NB4 (cell line): Measurements from ENCODE around the gene PSAT1.

Experiments used
- DNase-seq: peaks from one replicate; pipeline ENCODE4 v3.0.0; 2010; ENCODE audit warnings: low read depth
- H3K4me3 ChIP-seq: one replicate; pipeline ENCODE4 v1.5.1; 2011; ENCODE audit warnings: mild to moderate bottlenecking, low read depth, low read length, moderate library complexity
- MYC ChIP-seq: IDR thresholded peaks from 2 replicates; pipeline ENCODE4 v1.6.1; 2011; ENCODE audit warnings: low read depth, low read length
- POLR2A ChIP-seq: IDR thresholded peaks from 2 replicates; pipeline ENCODE4 v1.6.1; 2011; ENCODE audit warnings: mild to moderate bottlenecking; ENCODE audit not compliant: insufficient read length; ENCODE audit errors: extremely low read depth
- TF ChIP-seq, protein P1 (sequence below): IDR thresholded peaks from one replicate; pipeline ENCODE4 v1.5.1; 2012; ENCODE audit warnings: low read depth, low read length
- TF ChIP-seq, protein P2 (sequence below): IDR thresholded peaks from 2 replicates; pipeline ENCODE4 v1.6.1; 2011; ENCODE audit warnings: low read depth, low read length

The PSAT1 gene

DNA sequence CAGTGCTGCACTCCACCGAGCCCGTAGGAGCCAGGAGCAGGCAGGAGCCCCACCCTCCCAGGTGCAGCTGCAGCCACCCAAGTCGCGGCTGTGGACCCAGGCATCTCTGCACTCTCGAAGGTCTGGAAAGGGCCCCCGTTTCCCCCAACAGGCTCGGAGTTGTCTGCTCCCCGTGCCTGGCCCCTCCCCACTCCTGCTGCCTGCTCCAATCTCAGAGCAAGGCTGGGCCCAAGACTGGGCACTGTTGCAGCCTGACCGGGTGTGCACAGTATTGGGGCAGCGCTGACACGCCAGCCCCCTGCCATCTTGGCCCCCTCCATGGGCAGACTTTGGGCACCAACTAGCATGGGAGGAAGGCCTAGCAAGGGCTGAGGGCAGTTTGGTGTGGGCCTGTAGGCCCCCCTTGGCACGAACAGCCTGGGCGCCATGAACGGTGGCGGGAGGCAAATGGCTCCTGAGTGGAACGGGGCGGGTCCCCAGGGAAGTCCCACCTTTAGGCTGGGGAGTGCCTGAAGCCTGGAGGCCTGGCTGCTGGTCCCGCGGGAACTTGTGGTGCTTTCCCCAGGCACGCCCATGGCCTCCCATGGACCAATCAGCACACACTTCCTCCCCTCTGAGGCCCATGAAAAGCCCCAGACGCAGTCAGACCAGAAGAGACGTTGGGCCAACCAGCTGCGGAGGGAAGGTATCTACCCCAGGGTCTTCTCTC lies 60.4 kb downstream of the PSAT1 start:
- TF ChIP-seq, protein P1, sequence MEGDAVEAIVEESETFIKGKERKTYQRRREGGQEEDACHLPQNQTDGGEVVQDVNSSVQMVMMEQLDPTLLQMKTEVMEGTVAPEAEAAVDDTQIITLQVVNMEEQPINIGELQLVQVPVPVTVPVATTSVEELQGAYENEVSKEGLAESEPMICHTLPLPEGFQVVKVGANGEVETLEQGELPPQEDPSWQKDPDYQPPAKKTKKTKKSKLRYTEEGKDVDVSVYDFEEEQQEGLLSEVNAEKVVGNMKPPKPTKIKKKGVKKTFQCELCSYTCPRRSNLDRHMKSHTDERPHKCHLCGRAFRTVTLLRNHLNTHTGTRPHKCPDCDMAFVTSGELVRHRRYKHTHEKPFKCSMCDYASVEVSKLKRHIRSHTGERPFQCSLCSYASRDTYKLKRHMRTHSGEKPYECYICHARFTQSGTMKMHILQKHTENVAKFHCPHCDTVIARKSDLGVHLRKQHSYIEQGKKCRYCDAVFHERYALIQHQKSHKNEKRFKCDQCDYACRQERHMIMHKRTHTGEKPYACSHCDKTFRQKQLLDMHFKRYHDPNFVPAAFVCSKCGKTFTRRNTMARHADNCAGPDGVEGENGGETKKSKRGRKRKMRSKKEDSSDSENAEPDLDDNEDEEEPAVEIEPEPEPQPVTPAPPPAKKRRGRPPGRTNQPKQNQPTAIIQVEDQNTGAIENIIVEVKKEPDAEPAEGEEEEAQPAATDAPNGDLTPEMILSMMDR: no peak
- no peak for TF ChIP-seq MYC
- TF ChIP-seq POLR2A: no peak
- TF ChIP-seq, protein P2, sequence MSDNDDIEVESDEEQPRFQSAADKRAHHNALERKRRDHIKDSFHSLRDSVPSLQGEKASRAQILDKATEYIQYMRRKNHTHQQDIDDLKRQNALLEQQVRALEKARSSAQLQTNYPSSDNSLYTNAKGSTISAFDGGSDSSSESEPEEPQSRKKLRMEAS: no peak
- DNase-seq: peak; percentile 18
- no peak overlapping the region for H3K4me3 ChIP-seq

DNA sequence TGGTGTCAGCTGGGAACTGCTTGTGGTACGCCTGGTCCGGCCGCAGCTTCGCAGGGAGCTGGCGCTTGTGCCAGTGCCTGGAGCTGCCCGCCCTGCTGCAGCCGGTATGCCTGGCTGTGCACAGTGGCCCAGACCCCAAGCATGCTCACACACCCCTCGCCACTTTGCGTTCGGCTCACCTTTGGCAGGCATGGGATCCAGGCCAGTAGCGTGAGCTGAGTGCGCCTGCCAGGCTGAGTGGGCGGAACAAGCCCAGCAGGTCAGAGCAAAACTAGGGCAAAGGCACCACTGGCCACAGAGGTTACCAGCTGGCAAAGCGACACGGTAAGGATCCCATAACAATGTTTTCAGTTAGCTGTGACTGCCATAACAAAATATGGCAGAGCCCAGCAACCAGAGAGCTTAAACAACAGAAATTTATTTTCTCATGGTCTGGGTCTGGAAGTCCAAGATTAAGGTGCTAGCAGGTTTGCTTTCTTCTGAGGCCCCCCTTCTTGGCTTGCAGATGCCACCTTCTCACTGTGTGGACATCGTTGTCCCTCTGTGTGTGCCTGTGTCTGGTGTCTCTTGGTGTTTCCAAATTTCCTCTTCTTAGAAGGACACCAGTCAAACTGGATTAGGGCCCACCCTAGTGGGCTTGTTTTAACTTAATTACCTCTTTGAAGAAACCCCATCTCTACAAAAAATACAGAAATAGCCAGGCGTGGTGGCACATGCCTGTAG lies 61.6 kb downstream of the PSAT1 start:
- H3K4me3 ChIP-seq: no peak overlapping the region
- no peak for DNase-seq
- TF ChIP-seq MYC (no peak), POLR2A (no peak)
- TF ChIP-seq, protein P2: no peak
- TF ChIP-seq, protein P1: no peak

DNA sequence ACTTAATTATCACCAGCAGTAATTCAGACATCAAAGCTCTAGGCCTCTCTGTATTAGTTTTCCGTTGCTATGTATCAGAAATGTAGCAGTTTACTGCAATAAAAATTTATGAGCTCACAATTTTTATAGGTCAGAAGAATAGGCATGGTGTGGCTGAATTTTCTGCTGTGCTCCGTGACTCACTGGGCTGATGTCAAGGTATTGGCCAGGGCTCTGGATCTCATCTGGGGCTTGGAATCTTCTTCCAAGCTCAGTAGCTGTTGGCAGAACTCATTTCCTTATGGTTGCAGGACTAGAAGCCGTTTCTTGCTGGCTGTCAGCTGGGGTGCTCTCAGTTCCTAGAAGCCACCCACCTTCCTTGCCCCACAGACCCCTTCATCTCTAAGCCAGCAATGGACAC lies 66.3 kb downstream of the PSAT1 start:
- TF ChIP-seq, protein P1: no peak
- TF ChIP-seq POLR2A (no peak), MYC (no peak)
- TF ChIP-seq, protein P2: no peak
- no peak for DNase-seq
- no peak overlapping the region for H3K4me3 ChIP-seq

DNA sequence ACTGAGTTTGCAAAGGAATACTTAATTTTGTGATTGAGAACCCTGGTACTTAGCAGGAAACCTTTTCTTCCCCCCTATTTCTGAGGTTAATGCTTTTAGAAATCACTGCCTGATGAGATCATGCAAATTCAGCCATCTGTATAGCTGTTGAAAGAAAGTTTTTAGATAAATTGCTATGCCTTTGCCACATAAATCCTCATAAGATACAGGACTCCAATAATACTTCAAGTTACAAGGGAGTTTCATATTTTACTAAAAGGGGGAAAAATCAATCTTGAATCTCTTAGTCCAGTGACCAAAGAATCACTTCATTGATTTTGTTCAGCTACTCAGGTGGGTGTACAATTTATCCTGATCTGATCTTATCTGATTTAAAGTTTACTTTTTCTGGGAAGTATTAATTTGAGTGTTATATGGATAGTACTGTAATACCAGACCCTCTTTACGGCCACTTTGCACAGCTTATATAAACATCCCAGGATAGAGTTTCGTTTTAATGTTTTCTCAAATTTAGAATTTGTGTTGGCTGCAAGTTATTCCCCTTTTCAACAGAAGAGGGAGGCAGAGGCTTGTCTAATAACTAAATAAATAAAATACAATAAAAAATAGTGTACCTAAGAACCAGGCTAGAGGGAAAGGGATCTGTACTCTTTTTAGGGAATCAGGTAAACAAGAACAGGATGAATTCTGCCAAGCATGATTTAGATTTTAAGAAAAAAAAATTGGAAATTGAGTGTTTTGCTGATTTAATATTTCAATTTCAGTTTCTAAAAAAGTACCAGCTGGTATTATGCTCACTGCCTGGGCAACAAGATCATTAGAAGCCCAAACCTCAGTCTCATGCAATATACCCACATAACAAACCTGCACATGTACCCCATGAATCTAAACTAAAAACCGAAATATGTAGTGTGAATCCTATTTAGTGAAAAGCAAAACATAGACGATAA lies 69.1 kb downstream of the PSAT1 start:
- DNase-seq: no peak
- no peak for TF ChIP-seq MYC
- TF ChIP-seq POLR2A: no peak
- TF ChIP-seq, protein P2: no peak
- TF ChIP-seq, protein P1: peak; percentile 24
- H3K4me3 ChIP-seq: no peak overlapping the region

DNA sequence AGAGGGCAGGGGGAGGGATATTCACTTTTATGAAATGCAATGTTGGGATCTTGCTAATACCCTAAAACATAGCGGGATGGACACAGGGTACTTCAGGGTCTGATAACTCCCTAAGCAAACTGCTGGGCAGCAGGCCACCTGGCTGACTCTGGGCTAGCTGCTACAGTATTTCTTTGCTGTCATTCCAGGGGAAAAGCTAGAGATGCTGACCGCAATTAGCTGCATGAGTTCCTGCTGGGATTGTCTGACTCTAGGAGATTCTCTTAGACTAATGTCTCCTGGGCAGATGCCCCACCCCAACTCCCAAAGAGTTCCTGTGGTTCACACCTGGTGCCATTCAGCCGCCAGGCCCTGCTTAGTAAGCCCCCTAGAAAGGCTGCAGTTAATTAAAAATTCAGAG lies 69.9 kb downstream of the PSAT1 start:
- TF ChIP-seq, protein P2: no peak
- no peak for TF ChIP-seq MYC
- TF ChIP-seq, protein P1: no peak
- no peak for TF ChIP-seq POLR2A
- no peak for DNase-seq
- H3K4me3 ChIP-seq: no peak overlapping the region
